Hepatocyte (in vitro differentiated cells): Measurements from ENCODE around the gene CYP4A22.

Source experiments
- CTCF ChIP-seq: fragments of 200-600 bp; sonication (generic); IDR thresholded peaks from 2 replicates; pipeline ENCODE4 v1.5.1; 2016; ENCODE audit warnings: antibody characterized with exemption, mild to moderate bottlenecking; ENCODE audit not compliant: poor library complexity
- EZH2 ChIP-seq: fragments of 200-600 bp; sonication (generic); IDR thresholded peaks from 2 replicates; pipeline ENCODE4 v1.6.1; 2016; ENCODE audit warnings: antibody characterized with exemption, mild to moderate bottlenecking, borderline replicate concordance

- no peak for TF ChIP-seq EZH2
- TF ChIP-seq CTCF: no peak
These were observed 829 bp downstream of the CYP4A22 start for GRCh38 chr1:47137925-47138615.
